SH-SY5Y (cell line): ENCODE results near the gene SMIM10L2A.

Source experiments
- GATA2 ChIP-seq: IDR thresholded peaks from 2 replicates; pipeline ENCODE4 v1.6.1; 2011; ENCODE audit warnings: mild to moderate bottlenecking, low read depth, low read length
- GATA3 ChIP-seq: IDR thresholded peaks from 2 replicates; pipeline ENCODE4 v1.6.1; 2011; ENCODE audit warnings: low read depth, mild to moderate bottlenecking, low read length, moderate library complexity

- no peak for TF ChIP-seq GATA2
- no peak for TF ChIP-seq GATA3
Measured at GRCh38 chrX:135421932-135422809, at the start of gene SMIM10L2A.
